ENCODE data around the gene GRHPR.
"Not testable (repeated sequence)": the region's sequence is repeated elsewhere in the genome, so short reads cannot be mapped to it uniquely, and the experiment has no call there.

GRHPR gene

DNA sequence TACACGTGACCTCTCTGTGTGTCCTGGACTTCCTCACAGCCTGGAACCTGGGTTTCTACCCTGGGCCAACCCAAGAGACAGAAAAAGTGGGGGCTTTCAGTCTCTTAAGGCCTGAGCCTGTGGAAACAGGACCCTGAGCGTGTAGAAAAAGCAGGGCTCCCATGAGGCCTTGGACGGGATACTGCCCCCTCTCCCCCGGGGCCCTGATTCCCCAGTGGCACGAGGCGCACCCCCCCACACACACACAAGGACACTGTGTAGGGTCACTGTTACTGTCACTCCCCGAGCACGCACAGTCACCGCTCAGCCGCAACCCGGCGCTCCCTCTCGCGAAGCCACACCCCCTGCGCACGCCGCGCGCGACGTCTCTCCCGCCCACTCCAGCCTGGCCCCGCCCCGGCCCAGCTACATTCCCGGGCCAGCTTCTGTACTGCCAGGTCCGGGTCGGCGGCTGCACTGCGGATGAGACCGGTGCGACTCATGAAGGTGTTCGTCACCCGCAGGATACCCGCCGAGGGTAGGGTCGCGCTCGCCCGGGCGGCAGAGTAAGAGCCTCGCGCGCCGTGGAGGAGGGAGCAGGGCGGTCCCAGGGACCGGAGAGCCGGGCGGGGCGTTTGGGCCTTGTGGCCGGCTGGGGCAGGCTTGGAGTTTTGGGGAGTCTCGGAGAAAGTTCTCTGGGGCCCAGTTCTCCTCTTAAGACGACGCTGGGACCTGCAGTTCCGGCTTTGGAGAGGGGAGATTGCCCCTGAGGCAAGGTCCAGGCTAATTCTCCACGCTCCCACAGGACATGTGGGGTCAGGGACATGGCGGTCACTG is at the start of gene GRHPR:
TSS of gene GRHPR (plus strand) at position 408 of the 816 bp plus-strand sequence. CDS start at position 463, 55 bp downstream.
- FAIRE-seq (peak; percentile 94), DNase-seq (ENCODE audit: insufficient read length, low spot score) (peak; percentile 79)

DNA sequence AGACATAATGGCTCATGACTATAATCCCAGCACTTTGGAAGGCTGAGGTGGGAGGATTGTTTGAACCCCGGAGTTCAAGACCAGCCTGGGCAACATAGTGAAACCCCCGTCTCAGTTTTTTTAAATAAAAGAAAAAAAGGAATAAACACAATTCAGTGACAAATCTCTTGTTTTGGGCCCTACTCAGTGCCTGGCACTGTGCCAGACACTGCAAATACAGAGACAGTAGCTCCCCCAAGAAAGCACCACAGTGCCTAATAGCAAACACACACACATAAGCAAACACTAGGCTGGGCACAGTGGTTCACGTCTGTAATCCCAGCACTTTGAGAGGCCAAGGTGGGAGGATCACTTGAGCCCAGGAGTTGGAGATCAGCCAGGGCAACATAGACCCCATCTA is 49.7 kb upstream of the GRHPR start:
- FAIRE-seq (no peak), DNase-seq (ENCODE audit: insufficient read length, low spot score) (no peak)

DNA sequence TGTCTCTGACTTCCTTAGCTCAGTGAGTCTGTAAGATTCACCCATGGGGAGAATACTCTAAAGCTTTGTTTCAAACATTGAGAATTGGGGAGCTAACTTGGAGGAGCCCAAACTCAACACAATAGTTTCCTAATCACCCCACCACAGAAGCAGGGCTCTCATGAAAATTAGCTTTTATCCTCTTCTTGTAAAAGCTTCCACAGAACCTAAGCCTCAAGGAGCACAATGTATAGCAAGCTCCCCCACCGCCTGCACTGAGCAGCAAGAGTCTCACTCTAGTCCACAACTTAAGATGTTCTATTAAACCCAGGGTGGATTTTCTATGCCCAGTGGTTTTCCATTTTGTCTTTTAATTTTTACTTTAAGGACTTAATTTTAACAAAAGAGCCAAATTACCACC is 48.9 kb upstream of the GRHPR start:
- FAIRE-seq = no peak
- DNase-seq (ENCODE audit: insufficient read length, low spot score) = no peak

DNA sequence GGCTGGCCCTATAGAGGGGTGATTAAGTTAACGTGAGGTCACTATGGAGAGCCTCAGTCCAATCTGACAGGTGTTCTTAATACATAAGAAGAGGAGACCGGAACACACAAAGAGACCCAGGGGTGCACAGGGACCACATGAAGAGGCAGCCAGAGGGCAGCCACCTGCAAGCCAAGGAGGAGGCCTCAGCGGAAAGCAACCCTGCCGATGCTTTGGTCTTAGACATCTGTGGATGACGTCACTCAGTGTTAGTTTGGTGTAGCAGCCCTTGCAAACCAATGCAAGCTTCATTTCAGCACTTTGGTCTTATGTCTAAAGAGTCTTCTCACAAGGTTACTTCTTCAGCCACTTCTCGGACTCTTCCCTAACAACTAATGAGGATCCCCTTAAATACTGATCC is 47.6 kb upstream of the GRHPR start:
- no peak for DNase-seq (ENCODE audit: insufficient read length, low spot score)
- FAIRE-seq = no peak

DNA sequence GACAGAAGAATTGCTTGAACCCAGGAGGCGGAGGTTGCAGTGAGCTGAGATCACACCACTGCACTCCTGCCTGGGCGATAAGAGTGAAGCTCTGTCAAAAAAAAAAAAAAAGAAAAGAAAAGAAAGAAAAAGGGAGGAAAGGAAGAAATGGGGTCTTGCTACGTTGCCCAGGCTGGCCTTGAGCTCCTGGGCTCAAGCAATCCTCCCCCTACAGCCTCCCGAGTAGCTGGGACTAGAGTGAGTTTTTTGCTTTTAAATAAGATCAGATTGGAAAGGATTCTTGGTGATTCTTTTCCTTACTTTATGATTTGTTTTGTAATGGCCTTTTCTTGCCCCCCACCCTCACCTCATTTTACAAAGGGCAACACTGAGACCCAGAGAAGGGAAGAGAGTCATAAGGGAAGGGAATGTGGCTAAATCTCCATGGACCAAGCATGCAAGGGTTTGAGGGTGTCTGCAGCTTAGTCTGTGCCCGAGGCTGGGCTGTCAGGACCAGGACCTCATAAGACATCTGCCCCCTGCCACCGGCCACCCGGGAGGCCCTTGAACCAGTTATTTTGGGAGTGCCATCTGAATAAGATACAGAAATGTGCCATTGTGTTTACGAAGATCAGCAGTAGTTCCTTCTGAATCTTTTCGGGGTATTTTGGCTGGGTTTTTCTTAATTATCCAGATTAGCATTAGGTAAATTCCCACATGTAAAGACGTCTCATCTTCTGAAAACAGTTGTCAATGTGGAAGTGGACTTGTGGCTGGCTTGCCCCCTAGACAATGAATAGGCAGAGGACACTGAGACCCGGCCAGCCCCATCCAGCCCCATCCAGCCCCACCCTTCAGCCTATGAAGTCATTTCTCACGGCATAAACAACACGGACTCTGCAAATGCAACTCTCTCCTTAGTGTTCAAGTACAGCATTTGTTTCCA is 44.5 kb upstream of the GRHPR start:
- DNase-seq (ENCODE audit: insufficient read length, low spot score) (no peak), FAIRE-seq (no peak)

DNA sequence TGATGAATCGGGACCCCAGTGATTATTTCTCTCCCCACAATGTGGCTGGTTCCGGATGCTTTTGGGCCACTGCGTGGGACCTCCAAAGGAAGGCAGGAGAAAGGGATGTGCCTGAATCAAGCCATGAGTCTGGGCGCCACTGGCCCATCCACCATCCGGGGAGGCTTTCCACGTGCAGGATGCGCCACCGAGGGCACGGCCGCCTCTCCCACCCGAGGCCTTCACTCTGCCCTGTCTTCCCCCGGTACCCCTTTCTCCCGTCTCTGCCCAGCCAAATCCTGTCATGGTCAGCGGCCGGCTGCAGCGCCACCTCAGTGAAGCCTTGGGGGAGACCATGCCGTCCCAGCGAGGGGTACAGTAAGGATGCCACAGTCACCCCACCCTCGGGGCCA is 43.9 kb upstream of the GRHPR start:
- no peak for DNase-seq (ENCODE audit: insufficient read length, low spot score)
- FAIRE-seq = no peak

DNA sequence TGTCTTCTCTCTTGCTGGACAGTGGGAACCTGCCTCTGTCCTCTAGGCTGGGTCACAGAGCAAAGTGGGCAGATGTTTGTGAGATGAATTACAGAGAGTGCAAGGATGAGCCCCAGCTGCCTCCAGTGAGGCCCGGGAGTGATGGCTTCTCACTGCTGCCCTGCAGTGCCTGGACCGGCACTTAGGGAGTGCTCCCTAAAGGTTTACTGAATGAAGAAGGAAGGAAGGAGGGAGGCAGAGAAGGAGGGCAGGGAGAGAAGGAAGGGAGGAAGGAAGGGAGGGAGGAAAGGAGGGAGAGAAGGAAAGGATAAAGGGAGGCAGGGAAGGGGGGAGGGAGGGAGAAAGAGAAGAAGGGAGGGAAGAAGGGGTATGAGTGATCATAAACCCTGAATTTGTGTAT is 42.7 kb upstream of the GRHPR start:
- DNase-seq (ENCODE audit: insufficient read length, low spot score) = no peak

DNA sequence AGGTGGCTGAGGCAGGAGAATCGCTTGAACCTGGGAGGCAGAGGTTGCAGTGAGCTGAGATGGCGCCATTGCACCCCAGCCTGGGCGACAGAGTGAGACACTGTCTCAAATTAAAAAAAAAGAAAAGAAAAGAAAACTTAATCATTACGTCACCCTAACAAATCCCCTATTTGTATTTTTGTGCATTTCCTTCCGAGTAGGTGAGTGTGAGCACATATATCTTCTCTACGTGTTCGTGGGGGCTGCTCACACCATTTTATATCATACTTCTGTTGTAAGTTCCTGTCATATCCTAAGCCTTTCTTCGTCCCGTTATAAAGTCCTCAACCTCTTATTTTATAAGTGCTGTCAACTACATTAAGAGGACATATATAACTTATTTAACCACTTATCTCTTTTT is 41.9 kb upstream of the GRHPR start:
- FAIRE-seq = no peak
- no peak for DNase-seq (ENCODE audit: insufficient read length, low spot score)

More for the DNA sequence above, 42.7 kb upstream of the GRHPR start:
- FAIRE-seq = no peak

DNA sequence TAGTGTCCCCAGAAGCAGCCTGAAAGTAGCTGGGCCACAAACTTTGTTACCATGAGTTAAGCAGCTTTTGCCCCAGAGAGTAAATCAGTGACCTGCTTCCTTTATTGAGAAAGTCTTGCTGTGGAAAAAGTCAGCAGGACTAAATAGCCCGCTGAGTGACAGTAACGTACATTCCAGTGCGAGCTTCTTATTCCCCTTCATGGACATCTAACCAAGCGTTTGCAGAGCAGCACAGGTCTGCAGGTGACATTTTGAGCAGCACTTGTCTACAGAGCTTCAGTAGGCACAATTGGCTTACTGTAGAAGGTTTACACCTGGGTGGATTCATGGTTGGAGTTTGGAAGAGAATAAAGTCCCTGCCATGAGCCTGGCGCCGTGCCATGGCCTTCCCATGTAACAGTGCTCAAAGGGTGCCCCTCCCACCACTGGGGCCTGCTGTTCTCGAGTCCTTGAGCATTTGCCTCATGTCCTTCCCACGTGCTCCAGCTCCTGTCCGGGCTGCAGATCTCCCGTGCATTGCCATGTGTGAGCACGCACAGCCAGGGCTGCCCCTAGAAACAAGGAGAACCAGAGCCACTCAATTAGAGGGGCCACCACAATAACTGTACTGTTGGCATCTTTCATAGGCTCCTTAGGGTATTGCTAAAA is 41.3 kb upstream of the GRHPR start:
- no peak for FAIRE-seq
- no peak for DNase-seq (ENCODE audit: insufficient read length, low spot score)

DNA sequence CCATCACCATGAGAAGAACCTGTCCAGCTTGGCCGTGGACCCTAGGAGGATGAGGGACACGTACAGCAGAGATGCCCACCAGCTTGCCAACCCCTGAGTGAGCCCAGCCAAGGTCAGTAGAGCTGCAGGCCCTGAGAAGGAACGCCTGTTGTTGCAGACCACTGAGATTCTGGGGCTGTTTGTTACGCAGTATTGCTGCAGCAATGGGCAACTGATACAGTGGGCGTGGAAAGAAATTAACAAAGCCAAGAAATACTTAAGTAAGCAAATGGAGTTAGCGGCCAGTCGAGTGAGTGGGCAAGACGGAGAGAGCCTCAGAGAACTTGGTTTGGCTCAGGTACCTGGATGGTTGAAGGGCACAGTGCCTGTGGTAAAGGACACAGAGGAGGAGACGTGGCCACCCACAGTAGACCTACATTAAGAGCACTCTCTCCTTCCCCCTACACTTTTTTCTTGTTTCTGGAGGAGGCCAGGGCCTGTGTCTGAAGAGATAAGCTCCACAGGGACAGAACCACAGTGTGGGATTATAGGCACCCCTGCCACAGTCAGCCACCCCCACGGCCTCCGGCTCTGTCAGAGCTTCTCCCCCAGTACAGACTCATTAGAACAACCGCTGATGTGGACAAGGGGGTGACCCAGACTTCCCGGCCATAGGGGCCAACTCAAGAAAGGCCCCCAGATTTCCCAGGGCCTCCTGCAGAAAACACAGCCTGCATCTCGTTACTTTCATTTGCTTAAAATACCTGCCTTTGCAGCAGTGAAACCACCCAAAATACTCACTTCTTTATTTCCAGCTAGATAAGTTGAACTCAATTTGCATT is 40.1 kb upstream of the GRHPR start:
- no peak for DNase-seq (ENCODE audit: insufficient read length, low spot score)
- no peak for FAIRE-seq

DNA sequence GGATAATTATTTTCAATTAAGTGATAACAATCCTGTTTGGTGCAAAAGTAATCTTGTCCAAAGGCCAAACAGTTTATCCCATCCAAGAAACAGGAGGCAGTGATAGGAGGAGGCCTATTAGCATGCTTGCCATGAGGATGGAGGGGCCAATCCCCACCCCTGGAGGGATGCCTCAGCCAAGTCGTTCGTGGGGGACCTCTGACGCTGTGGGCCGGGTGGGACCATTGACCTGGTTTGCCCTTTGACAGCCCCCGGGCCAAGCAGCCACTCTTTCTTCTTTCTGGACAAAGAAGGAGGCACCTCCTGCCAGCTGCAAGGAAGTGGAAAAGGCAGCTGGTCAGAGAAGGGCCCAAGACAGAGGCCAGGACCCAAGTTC is 39.5 kb upstream of the GRHPR start:
- no peak for FAIRE-seq
- no peak for DNase-seq (ENCODE audit: insufficient read length, low spot score)

DNA sequence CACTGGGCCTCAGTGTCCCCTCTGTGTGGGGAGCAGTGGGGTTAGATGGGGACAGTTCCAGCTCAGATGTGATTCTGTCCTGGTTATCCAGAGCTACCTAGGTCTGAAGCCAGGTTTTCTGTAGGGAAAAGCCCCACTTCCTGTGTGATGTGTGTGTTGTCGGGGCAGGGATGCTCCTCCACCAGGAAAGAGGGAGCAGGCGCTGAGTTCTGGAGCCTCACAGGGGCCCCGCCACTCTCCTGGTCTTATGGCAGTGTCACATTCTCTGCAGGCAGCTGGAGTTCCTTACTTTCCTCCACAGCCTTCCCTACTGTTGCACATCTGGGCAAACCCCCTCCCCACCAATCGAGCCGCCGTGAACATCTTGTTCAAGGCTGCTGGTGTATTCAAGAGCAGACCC is 39.1 kb upstream of the GRHPR start:
- DNase-seq (ENCODE audit: insufficient read length, low spot score) (no peak), FAIRE-seq (no peak)

DNA sequence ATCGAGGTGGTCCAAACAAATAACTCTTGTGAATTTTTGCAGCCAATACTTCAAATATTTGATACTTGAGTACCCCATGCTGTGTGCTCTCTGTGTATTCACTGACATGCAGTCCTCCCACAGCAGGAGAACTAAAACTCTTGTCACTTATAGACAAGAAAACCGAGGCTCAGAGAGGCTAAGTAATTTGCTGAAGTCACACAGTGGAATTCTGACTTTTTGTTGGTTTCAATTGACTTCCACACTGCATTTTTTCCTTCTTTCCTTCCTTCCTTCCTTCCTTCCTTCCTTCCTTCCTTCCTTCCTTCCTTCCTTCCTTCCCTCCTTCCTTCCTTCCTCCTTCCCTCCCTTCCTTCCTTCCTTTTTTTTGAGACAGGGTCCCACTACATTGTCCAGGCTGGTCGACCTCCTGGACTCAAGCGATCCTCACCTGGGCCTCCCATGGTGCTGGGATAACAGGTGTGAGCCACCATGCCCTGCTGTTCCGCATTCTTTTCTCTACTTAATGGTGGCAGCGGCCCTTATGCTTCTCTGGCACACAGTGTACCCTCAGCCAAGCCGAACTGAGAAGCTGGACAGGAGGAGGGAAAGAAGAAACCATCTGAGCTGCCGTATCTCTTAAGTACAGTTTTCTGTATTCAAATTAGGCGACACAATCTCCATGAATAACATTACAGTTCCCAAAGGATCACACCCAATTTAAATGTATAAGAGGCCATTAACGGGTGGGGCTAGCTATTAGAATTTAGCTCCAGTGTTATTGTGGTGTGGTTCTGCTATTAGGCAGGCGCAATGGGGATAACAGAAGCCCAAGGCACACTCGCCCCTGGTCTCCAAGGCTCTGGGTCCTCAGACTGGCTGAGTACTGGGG is 38.4 kb upstream of the GRHPR start:
- FAIRE-seq = no peak

DNA sequence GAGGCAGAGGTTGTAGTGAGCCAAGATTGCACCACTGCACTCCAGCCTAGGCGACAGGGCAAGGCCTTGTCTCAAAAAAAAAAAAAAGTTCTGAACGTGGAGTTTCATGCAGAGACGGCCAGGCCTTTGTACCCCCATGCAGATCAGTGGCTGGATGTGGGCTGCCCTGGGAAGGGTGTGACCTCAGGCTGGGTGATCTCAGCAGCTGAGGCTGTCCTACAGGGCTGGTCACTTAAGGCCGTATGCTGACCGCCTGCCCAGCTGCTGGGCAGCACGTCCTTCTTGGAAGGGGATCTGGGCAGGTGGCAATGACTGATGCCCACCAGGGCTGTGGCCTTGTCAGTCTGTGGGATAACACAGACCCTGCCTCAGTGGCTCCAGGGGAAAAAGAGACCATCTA is 37.2 kb upstream of the GRHPR start:
- no peak for FAIRE-seq
- no peak for DNase-seq (ENCODE audit: insufficient read length, low spot score)

More for the DNA sequence above, 38.4 kb upstream of the GRHPR start:
- DNase-seq (ENCODE audit: insufficient read length, low spot score) = no peak

DNA sequence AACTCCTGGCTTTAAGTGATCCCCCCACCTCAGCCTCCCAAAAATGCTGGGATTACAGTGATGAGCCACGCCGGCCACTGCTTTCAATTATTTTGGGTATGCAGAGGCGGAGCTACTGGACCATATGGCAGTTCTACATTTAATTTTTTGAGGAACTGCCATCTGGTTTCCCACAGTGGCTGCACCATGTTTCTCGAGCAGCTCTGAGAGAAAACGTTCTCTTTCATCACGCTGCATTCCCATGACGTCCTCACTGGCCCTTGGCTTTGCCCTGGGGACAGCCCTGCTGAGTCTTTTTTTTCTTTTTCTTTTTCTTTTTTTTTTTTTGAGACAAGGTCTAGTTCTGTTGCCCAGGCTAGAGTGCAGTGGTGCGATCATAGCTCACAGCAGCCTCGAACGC is 35.5 kb upstream of the GRHPR start:
- FAIRE-seq (no peak), DNase-seq (ENCODE audit: insufficient read length, low spot score) (no peak)

DNA sequence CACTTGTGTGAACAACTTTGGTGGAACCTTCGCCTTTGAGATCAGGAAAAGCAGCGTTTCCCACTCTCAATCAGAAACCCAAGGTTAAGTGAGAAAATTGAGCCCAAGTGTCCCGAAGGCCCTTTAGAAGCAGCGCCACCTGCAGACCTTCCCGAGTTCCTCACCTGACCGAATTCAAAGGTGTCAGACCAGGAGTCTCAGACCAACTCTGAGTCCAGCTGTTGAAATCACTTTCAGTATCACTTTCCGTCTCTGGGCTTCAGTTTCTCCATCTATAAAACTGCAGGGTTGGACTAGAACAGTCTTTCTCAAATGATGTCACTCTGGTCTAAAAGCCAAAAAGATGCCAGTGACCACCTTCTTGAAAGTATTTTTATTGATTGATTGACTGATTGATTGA is 31.7 kb upstream of the GRHPR start:
- FAIRE-seq (no peak), DNase-seq (ENCODE audit: insufficient read length, low spot score) (no peak)

DNA sequence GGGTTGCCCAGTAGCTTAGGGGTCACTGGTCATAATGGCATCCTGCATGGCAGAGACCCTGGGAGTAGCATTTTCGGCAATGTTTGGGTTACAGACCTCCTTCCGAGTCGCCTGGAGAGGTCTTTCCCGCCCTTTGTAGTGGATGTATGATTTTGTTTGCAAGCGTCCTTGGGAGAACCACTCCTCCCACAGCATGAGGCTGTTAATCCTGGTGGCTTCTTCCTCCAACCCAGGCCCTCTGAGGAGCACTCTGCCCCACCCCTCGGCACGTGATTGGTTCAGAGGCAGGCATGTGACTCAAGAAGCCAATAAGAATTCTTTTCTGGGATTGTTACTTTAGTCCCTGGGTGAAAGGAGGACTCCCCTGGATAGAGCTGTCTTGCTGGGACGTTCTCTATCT is 30.2 kb upstream of the GRHPR start:
- DNase-seq (ENCODE audit: insufficient read length, low spot score) = no peak
- no peak for FAIRE-seq

DNA sequence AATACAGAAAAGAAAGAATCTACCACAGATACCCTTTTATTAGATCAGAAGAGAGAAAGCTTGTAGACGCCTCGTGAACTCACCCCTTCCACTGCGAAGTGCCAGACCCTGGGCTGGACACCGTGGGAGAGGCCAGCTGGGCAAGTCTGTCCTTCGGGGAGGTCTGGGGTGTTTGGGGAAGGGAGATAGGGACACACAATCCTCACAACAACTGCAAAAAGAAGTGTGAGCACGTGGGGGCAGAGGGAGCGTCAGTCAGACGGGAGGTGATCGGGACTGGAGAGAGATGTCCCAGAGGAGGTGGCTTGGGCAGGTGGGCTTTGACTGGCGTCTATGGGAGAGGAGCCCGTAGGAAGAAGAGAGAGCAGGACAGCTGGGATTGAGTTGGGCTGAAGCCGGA is 27.3 kb upstream of the GRHPR start:
- no peak for DNase-seq (ENCODE audit: insufficient read length, low spot score)
- FAIRE-seq = no peak

DNA sequence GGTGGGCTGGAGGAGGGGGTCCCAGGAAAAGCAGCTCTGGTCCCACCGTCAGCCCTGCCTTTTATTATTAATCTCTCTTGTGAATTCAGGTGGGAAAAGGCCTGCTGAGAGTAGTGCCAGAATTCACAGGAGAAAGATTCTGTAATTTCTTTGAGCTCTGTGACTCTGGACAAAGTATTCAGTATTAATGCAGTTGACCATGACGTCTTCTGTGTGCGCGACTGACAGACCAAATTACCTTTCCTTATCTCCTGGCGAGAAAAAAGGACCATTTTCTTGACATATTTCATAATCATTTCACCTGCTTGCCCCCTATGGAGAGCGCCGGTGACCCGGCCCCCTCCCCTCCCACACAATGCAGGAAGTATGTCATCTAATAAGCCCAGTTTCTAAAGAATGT is 26.8 kb upstream of the GRHPR start:
- DNase-seq (ENCODE audit: insufficient read length, low spot score) (no peak), FAIRE-seq (no peak)

DNA sequence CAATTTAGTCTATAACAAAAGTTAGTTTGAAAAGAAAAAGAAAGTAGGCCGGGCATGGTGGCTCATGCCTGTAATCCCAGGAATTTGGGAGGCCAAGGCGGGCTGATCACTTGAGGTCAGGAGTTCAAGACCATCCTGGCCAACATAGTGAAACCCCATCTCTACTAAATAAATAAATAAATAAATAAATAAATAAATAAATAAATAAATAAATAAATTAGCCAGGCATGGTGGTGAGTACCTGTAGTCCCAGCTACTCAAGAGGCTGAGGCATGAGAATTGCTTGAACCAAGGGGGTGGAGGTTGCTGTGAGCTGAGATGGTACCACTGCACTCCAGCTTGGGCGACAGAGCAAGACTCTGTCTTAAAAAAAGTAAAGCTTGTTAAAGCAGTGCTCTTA is 24.5 kb upstream of the GRHPR start:
- DNase-seq (ENCODE audit: insufficient read length, low spot score); FAIRE-seq: not testable (repeated sequence)

Measured in HTR-8/SVneo (cell line).